Ovary (tissue), 9 donors: ENCODE results near the gene RIPOR2. TPM values are rescaled to one million over a fixed set of nuclear protein-coding genes. Genes with fewer than 3 reads are reported as not detected.
A peak's percentile ranks its signal among the peaks of the same experiment; 100 is the strongest.

Experiments used
- DNase-seq, 5 donors: peaks; one replicate each; pipeline ENCODE4 v3.0.0-alpha.2; 2019 to 2020
- H3K27ac ChIP-seq, 2 donors: fragments of 200-600 bp; one replicate each; pipeline versions ENCODE4 v1.5.1 to v1.8.0; 2019 to 2022
- H3K27me3 ChIP-seq: fragments of 200-600 bp; one replicate; pipeline ENCODE4 v1.8.0; 2022
- H3K36me3 ChIP-seq: fragments of 200-600 bp; sonication (generic); one replicate; pipeline ENCODE4 v1.5.1; 2019
- H3K4me1 ChIP-seq: one replicate; pipeline ENCODE4 v1.8.1; 2013; ENCODE audit warnings: mild to moderate bottlenecking, moderate library complexity; ENCODE audit not compliant: insufficient read depth
- H3K4me3 ChIP-seq: fragments of 200-600 bp; sonication (generic); one replicate; pipeline ENCODE4 v1.5.1; 2017
- H3K9me3 ChIP-seq, 2 donors: fragments of 200-600 bp in 1 of 2; sonication (generic) in 1 of 2; one replicate each; pipeline versions ENCODE4 v1.5.1 to v1.8.1; 2013 to 2019; ENCODE audit warnings: mild to moderate bottlenecking in 1 of 2, moderate library complexity in 1 of 2
- EP300 ChIP-seq: sonication (generic); formaldehyde crosslinking; IDR thresholded peaks from one replicate; pipeline ENCODE4 v1.6.1; 2017; ENCODE audit warnings: antibody characterized with exemption
- POLR2A ChIP-seq: fragments of 450-650 bp; IDR thresholded peaks from one replicate; pipeline ENCODE4 v1.6.1; 2017; ENCODE audit warnings: antibody characterized with exemption, mild to moderate bottlenecking, moderate library complexity
- WGBS, 3 donors: extraction: QIAGEN DNeasy Blood & Tissue Kit in 1 of 3; methylation state at CpG; one replicate each; pipeline versions ENCODE4 v1.1.5 to v1.1.7; 2013 to 2017; 5-methylcytosine and 5-hydroxymethylcytosine counted together
- intact Hi-C, 4 donors: fragments of 100-400 bp; cut with DNase I; formaldehyde crosslinking; loops; one replicate each; pipeline versions ENCODE4 v1.11.0 to v1.15.1; 2022 to 2023
- polyA plus RNA-seq, 2 donors: library from polyadenylated mRNA; stranded (reverse); fragments of 200-250 nt in 1 of 2; fragments of 350-450 nt in 1 of 2; fragmentation: Illumina TruSeq in 1 of 2; extraction: RNeasy Lipid Tissue Mini Kit (QIAGEN cat#74804) in 1 of 2; gene quantifications; one replicate each; pipeline ENCODE4 v1.2.3, GENCODE V29; 2013 to 2014
- total RNA-seq, 7 donors: library from RNA; depleted of rRNA in 2 of 7; stranded (reverse); fragments of >200 nt in 2 of 7; fragmentation: NEBNext Ultra II Directional in 3 of 7; extraction: Animal tissue kit (Norgen Biotek cat#: 25700) in 3 of 7; gene quantifications; one replicate each; pipeline versions ENCODE4 v1.1.0 to v1.2.4, GENCODE V29; 2016 to 2023
- TF ChIP-seq, protein P1 (sequence below), 3 donors: fragments of 450-650 bp in 2 of 3; fragments of 200-600 bp in 1 of 3; IDR thresholded peaks; one replicate each; pipeline versions ENCODE4 v1.5.1 to v1.8.0; 2016 to 2022; ENCODE audit warnings: antibody characterized with exemption in 3 of 3, mild to moderate bottlenecking in 1 of 3
- donor health status: DM: no; HTN: no; CAD: no; lungs with moderate emphysema.
- donor health status: DM: no; HTN: no; CAD: no.
- donor health status: Bipolar disorder and iron deficiency.
- donor health status: DM: yes; HTN: yes; CAD: no.
- donor health status: DM: no; HTN: no; CAD: no.
- donor health status: DM: yes; HTN: yes; CAD: no.

Gene RIPOR2
- total and polyA plus RNA-seq, 9 donors = 1.1 to 14.4 (median 4.5) TPM

DNA sequence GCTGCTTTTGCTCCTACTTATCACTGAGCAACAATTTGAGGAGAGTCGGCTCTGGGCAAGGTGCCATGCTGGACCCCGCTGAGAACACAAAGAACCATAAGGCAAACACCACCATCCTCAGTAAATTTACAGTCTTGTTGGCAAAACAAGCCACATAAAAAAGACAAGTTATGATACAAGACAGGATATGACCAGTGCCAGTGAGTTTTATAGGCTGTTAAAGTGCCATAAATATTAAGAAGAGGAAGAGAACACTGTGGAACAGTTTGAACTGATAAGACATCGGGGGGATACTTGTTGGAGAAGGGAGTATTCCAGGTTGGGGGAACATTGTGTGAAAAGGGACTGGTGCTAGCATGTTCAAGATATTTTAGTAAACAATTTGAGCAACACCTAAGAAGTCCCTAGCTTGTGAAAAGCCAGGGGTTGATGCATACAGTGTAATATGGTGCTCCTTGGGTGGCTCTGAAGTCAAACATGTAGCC, 25.3 kb upstream of the RIPOR2 start:
- no peaks in the 10 kb centered on the region for H3K9me3 ChIP-seq
- peak in 2 of 5 donors; percentile 13 to 85 for DNase-seq
- H3K27me3 ChIP-seq = no peaks in the 10 kb centered on the region
- no peaks in the 10 kb centered on the region for H3K36me3 ChIP-seq
- WGBS, 3 donors = 2 to 7% (median 7%) methylated on average over 3 of the region's 3 CpGs
- no peak overlapping the region for H3K4me3 ChIP-seq
- H3K27ac ChIP-seq = no peak overlapping the region
- no peak for TF ChIP-seq POLR2A
- TF ChIP-seq, protein P1, sequence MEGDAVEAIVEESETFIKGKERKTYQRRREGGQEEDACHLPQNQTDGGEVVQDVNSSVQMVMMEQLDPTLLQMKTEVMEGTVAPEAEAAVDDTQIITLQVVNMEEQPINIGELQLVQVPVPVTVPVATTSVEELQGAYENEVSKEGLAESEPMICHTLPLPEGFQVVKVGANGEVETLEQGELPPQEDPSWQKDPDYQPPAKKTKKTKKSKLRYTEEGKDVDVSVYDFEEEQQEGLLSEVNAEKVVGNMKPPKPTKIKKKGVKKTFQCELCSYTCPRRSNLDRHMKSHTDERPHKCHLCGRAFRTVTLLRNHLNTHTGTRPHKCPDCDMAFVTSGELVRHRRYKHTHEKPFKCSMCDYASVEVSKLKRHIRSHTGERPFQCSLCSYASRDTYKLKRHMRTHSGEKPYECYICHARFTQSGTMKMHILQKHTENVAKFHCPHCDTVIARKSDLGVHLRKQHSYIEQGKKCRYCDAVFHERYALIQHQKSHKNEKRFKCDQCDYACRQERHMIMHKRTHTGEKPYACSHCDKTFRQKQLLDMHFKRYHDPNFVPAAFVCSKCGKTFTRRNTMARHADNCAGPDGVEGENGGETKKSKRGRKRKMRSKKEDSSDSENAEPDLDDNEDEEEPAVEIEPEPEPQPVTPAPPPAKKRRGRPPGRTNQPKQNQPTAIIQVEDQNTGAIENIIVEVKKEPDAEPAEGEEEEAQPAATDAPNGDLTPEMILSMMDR (IDR thresholded peaks at IDR 0.05) = no peak
- TF ChIP-seq EP300 = no peak
- intact Hi-C loops = no loop called here
- no peaks in the 10 kb centered on the region for H3K4me1 ChIP-seq

GRCh38 chr6:24959319-24959718, 23.6 kb upstream of the RIPOR2 start:
- Histone ChIP-seq H3K9me3 (no peaks in the 10 kb centered on the region), H3K27me3 (no peaks in the 10 kb centered on the region), H3K4me3 (no peak overlapping the region), H3K27ac (no peak overlapping the region), H3K36me3 (no peaks in the 10 kb centered on the region), H3K4me1 (no peaks in the 10 kb centered on the region)
- no peak for DNase-seq
- 28 to 63% (median 58%) methylated on average over 1 of the region's 1 CpG for WGBS, 3 donors
- intact Hi-C loops = no loop called here
- TF ChIP-seq, protein P1 (IDR thresholded peaks at IDR 0.05) = no peak
- no peak for TF ChIP-seq POLR2A
- no peak for TF ChIP-seq EP300

GRCh38 chr6:24957199-24957598, 21.4 kb upstream of the RIPOR2 start:
- Histone ChIP-seq H3K27ac (no peak overlapping the region), H3K4me3 (no peak overlapping the region), H3K27me3 (no peaks in the 10 kb centered on the region), H3K9me3 (no peaks in the 10 kb centered on the region), H3K4me1 (no peaks in the 10 kb centered on the region), H3K36me3 (no peaks in the 10 kb centered on the region)
- WGBS, 3 donors = 90 to 92% (median 91%) methylated on average over 3 of the region's 3 CpGs
- no peak for DNase-seq
- no peak for TF ChIP-seq POLR2A
- TF ChIP-seq EP300 = no peak
- TF ChIP-seq, protein P1 (IDR thresholded peaks at IDR 0.05) = no peak
- intact Hi-C loops = no loop called here

DNA sequence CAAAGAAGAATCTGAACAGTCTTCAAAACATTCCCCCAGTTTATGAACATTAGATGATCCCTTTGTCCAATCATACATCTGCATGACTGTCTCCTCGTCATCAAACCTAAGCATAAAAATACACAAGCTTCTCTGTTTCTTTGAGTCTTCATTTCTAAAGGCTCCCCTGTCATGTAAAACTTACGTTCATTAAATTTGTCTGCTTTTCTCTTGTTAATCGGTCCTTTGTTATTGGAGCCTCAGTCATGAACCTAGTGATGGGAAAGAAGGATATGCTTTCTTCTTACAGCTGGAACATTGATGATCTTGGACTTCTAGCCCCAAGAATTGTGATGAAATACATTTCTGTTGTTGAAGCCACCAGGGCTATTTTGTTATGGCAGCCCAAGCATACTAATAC, 18.0 kb upstream of the RIPOR2 start:
- TF ChIP-seq POLR2A (no peak), EP300 (no peak)
- TF ChIP-seq, protein P1 (IDR thresholded peaks at IDR 0.05) = no peak
- 88 to 93% (median 91%) methylated on average over 3 of the region's 3 CpGs for whole genome bisulfite sequencing, 3 donors
- intact Hi-C loops = no loop called here
- Histone ChIP-seq H3K27ac (no peak overlapping the region), H3K27me3 (no peaks in the 10 kb centered on the region), H3K4me1 (no peaks in the 10 kb centered on the region), H3K4me3 (no peak overlapping the region), H3K9me3 (no peaks in the 10 kb centered on the region), H3K36me3 (no peaks in the 10 kb centered on the region)
- no peak for DNase-seq
